ENCODE measurements around the gene WWOX.

Gene WWOX

DNA sequence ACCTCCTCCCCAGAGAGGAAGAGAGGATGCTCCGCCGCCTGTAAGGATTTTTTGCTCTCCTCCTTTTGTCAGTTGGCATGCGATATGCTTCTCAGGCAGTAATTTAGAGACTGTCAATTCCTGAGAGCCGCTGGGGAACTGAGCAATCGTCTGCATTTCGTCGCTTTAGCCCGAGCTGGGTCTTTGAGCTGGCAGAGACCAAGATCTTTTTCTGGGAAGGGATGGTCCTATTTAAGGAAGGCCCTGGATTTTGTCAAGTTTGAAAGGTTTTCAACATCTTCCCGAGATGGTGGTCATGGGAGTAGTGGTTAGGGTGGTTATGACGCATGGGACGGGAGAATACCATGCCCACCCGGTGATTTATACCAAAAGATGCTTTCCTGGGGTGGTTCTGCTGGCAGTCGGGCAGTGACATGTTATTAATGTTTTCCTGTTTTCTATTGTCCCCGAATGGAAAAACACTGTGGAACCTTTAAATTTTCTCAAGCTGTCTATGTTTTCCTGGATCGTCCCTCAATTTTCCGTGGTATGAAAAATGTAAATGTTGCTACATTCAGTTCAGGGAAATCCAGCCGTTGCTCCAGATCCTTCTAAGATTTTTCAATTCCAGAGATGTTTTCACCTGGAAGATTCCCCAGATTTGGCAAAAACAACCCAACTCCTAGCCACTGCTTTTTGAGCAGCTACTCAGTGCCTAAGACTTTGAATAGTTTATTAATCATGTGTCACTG lies 914.6 kb downstream of the WWOX start:
- Histone ChIP-seq H3K4me1 (ENCODE audit: control insufficient read depth, insufficient read depth, low read length, poor library complexity, severe bottlenecking) (no peaks in the 10 kb centered on the region), H3K27ac (ENCODE audit: insufficient read depth, low read length, poor library complexity, severe bottlenecking) (no peak overlapping the region), H3K4me3 (ENCODE audit: insufficient read depth, low read depth, low read length, poor library complexity, severe bottlenecking) (no peak overlapping the region), H3K27me3 (replicated peaks; ENCODE audit: control insufficient read depth, insufficient read depth, low read length, poor library complexity, severe bottlenecking) (no peaks in the 10 kb centered on the region), H3K9me3 (ENCODE audit: control insufficient read depth, low read length) (no peaks in the 10 kb centered on the region), H3K36me3 (ENCODE audit: control insufficient read depth, insufficient read depth, low read length) (no peaks in the 10 kb centered on the region)
- no peak for DNase-seq

DNA sequence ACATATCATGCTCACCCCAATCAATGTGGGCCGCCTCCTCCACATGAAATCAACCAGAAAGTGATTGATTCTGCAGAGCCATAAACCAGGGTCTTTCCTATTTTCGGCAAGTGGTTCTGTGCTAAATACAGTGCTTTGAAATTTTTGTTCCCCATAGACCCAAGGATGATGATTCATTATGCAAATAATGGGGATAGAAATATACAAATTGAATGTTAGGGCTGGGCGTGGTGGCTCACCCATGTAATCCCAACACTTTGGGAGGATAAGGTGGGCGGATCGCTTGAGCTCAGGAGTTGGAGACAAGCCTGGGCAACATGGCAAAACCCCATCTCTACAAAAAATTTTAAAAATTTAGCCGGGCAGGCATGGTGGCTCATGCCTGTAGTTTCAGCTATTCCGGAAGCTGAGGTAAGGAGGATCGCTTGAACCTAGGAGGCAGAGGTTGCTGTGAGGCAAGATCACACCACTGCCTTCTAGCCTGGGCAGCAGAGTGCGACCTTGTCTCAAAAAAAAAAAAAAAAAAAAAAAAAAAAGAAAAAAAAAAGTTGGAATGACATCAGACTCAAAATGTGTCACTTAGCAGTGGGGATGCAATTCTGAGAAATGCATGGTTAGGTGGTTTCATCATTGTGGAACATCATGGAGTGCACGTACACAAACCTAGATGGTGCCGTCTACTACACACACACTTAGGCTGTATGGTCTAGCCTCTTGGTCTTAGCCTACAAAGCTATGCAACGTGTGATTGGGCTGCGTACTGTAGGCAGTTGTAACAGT lies 919.4 kb downstream of the WWOX start:
- Histone ChIP-seq H3K27me3 (replicated peaks; ENCODE audit: control insufficient read depth, insufficient read depth, low read length, poor library complexity, severe bottlenecking) (no peaks in the 10 kb centered on the region), H3K27ac (ENCODE audit: insufficient read depth, low read length, poor library complexity, severe bottlenecking) (no peak overlapping the region), H3K4me3 (ENCODE audit: insufficient read depth, low read depth, low read length, poor library complexity, severe bottlenecking) (no peak overlapping the region), H3K4me1 (ENCODE audit: control insufficient read depth, insufficient read depth, low read length, poor library complexity, severe bottlenecking) (no peaks in the 10 kb centered on the region), H3K9me3 (ENCODE audit: control insufficient read depth, low read length) (no peaks in the 10 kb centered on the region), H3K36me3 (ENCODE audit: control insufficient read depth, insufficient read depth, low read length) (no peaks in the 10 kb centered on the region)
- DNase-seq: no peak

DNA sequence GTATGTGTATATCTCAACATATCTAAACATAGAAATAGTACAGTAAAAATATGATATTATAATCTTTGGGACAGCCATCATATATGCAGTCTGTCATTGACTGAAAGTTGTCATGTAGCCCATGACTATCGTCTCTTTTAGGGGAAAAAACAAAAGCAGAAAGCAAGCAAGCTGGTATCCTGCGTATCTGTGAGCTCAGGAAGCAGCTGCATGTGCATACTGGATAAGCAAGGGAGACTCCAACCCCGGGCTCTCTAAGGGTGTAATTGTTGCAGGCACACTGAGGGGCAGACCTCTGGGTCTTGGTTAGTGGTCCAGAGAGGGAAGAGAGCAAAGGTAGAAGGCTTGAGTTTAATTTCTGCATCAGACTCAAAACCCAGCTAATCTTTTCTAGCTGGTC lies 920.0 kb downstream of the WWOX start:
- Histone ChIP-seq H3K4me3 (ENCODE audit: insufficient read depth, low read depth, low read length, poor library complexity, severe bottlenecking) (no peak overlapping the region), H3K27me3 (replicated peaks; ENCODE audit: control insufficient read depth, insufficient read depth, low read length, poor library complexity, severe bottlenecking) (no peaks in the 10 kb centered on the region), H3K4me1 (ENCODE audit: control insufficient read depth, insufficient read depth, low read length, poor library complexity, severe bottlenecking) (no peaks in the 10 kb centered on the region), H3K36me3 (ENCODE audit: control insufficient read depth, insufficient read depth, low read length) (no peaks in the 10 kb centered on the region), H3K27ac (ENCODE audit: insufficient read depth, low read length, poor library complexity, severe bottlenecking) (no peak overlapping the region), H3K9me3 (ENCODE audit: control insufficient read depth, low read length) (no peaks in the 10 kb centered on the region)
- DNase-seq: no peak

DNA sequence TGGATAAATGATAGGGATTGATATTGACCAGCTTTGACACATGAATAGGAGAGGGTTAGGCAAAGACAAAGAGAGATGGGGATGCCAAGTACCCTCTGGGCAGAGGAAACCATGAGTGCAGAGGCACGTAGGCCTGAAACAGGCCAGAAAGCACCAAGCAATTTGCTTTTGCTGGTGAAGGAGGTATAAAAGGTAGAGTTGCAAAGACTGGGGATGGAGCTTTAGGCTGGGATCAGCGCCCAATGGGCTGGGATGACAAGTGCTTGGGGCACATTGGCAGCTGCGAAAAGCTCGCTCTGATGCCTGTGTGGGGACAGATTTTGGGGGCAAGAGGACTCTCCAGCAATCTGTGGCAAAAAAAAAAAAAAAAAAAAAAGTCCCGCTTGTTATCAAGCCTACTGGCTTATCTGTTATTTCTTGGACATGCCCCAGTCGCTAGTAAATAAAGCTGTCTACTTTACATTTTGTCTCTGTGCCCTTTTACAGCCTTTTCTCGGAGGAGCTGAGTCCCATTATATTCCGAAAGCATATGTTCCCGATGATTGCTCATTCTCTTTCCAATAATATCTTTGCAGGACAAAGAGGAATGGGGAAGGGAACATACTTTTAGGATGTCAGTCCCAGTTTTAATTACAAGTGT lies 922.7 kb downstream of the WWOX start:
- Histone ChIP-seq H3K4me1 (ENCODE audit: control insufficient read depth, insufficient read depth, low read length, poor library complexity, severe bottlenecking) (no peaks in the 10 kb centered on the region), H3K4me3 (ENCODE audit: insufficient read depth, low read depth, low read length, poor library complexity, severe bottlenecking) (no peak overlapping the region), H3K27me3 (replicated peaks; ENCODE audit: control insufficient read depth, insufficient read depth, low read length, poor library complexity, severe bottlenecking) (no peaks in the 10 kb centered on the region), H3K27ac (ENCODE audit: insufficient read depth, low read length, poor library complexity, severe bottlenecking) (no peak overlapping the region), H3K9me3 (ENCODE audit: control insufficient read depth, low read length) (no peaks in the 10 kb centered on the region), H3K36me3 (ENCODE audit: control insufficient read depth, insufficient read depth, low read length) (no peaks in the 10 kb centered on the region)
- no peak for DNase-seq

DNA sequence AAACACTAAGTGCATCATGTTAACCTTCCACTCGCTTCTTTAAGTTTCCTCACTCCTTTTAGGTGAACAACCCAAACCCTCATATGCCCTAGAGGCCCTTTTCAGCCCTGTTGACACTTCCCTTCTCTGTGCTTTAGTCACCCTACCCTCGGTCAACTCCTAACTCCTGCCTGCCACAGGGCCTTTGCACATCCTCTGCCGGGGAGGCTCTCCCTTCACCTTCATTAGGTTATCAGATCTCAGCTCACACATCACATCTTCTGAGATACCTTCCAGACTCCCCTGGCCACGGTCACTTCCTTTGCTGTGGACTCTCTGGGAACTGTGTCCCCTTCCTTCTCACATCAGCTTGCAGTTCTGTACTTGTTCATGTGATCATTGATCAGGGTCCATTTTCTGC lies 926.7 kb downstream of the WWOX start:
- Histone ChIP-seq H3K36me3 (ENCODE audit: control insufficient read depth, insufficient read depth, low read length) (no peaks in the 10 kb centered on the region), H3K4me3 (ENCODE audit: insufficient read depth, low read depth, low read length, poor library complexity, severe bottlenecking) (no peak overlapping the region), H3K27ac (ENCODE audit: insufficient read depth, low read length, poor library complexity, severe bottlenecking) (no peak overlapping the region), H3K27me3 (replicated peaks; ENCODE audit: control insufficient read depth, insufficient read depth, low read length, poor library complexity, severe bottlenecking) (no peaks in the 10 kb centered on the region), H3K4me1 (ENCODE audit: control insufficient read depth, insufficient read depth, low read length, poor library complexity, severe bottlenecking) (no peaks in the 10 kb centered on the region), H3K9me3 (ENCODE audit: control insufficient read depth, low read length) (no peaks in the 10 kb centered on the region)
- DNase-seq: no peak

DNA sequence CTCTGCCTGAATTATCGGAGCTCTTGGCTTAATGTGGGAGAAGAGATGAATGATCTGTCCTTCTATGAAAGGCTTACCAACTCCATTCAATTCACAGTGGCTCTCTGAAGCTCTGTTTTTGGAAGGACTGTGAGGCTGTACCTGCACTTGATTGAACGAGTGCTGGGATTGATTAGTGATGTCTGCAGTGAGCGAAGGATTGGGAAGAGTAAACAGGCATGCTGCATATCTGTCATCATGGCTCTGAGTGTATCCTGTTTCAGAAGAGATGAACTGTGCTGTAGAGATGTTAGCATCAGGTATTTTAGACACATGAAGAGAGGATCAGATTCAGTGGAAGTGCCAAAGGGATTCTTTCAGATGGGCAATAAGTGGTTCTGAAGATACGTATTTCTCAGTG lies 937.1 kb downstream of the WWOX start:
- H3K36me3 ChIP-seq (ENCODE audit: control insufficient read depth, insufficient read depth, low read length): no peaks in the 10 kb centered on the region
- no peak overlapping the region for H3K27ac ChIP-seq (ENCODE audit: insufficient read depth, low read length, poor library complexity, severe bottlenecking)
- H3K4me1 ChIP-seq (ENCODE audit: control insufficient read depth, insufficient read depth, low read length, poor library complexity, severe bottlenecking): no peaks in the 10 kb centered on the region
- H3K27me3 ChIP-seq (replicated peaks; ENCODE audit: control insufficient read depth, insufficient read depth, low read length, poor library complexity, severe bottlenecking): no peaks in the 10 kb centered on the region
- no peaks in the 10 kb centered on the region for H3K9me3 ChIP-seq (ENCODE audit: control insufficient read depth, low read length)
- DNase-seq: no peak
- H3K4me3 ChIP-seq (ENCODE audit: insufficient read depth, low read depth, low read length, poor library complexity, severe bottlenecking): no peak overlapping the region

DNA sequence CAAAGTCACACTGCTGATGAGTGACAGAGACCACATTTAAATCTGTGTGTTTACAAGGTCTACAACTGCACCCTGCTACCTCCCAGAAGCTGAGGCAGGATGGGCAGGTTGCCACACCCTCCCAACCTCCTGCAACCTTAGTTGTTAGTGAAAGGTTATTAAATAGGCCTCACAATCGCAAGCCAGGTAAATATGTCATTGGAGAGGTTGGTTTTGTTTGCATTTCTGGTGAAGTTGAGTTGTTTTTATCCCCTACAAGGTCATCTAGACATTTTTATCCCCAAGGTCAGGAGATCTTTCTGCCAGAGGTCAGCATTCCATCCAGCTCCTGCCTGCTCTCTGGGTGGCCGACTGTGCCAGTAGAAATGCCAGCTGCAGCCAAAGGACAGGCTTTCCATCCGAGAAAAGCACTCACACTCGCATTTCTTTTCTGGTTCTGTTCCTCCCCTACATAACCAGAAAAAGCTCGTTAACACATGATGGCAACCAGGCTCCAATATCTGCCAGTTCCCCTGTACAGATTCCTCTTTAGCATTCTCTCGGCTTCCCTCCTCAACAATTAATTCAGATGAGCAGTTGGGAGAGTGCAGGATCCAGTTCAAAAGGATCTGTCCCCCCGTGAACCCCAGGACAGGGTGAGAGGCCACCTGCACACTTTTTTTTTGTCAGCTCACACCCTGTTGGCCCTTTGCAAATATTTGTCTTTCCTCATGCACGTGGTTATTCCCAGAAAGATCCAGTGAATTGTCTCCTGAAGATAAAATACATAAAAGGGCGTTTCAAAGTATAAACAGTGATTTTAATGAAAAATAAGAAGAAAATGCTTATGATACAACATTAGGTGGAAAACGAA lies 938.3 kb downstream of the WWOX start:
- no peak for DNase-seq
- no peaks in the 10 kb centered on the region for H3K36me3 ChIP-seq (ENCODE audit: control insufficient read depth, insufficient read depth, low read length)
- H3K9me3 ChIP-seq (ENCODE audit: control insufficient read depth, low read length): no peaks in the 10 kb centered on the region
- H3K4me1 ChIP-seq (ENCODE audit: control insufficient read depth, insufficient read depth, low read length, poor library complexity, severe bottlenecking): no peaks in the 10 kb centered on the region
- H3K4me3 ChIP-seq (ENCODE audit: insufficient read depth, low read depth, low read length, poor library complexity, severe bottlenecking): no peak overlapping the region
- no peaks in the 10 kb centered on the region for H3K27me3 ChIP-seq (replicated peaks; ENCODE audit: control insufficient read depth, insufficient read depth, low read length, poor library complexity, severe bottlenecking)
- no peak overlapping the region for H3K27ac ChIP-seq (ENCODE audit: insufficient read depth, low read length, poor library complexity, severe bottlenecking)

DNA sequence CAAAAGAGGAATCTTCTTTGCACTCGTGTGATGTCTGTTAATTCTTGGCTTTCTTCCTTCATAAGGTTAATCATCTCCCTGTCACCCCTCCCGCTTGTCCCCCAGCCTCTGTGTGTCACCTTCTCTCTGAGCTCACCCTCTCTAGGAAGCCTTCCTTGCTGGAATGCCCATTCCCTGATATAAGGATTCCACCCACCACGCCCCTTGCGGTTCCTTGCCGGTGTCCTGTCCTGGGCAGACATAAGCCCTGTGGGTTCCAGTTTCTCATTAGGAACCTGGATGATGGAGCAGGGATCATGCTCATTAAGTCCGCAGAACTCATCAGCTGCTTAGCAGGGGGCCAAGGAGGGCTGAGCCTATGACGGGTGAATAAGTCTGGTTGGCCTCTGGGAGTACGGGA lies 941.8 kb downstream of the WWOX start:
- no peak overlapping the region for H3K4me3 ChIP-seq (ENCODE audit: insufficient read depth, low read depth, low read length, poor library complexity, severe bottlenecking)
- no peak for DNase-seq
- no peaks in the 10 kb centered on the region for H3K4me1 ChIP-seq (ENCODE audit: control insufficient read depth, insufficient read depth, low read length, poor library complexity, severe bottlenecking)
- H3K36me3 ChIP-seq (ENCODE audit: control insufficient read depth, insufficient read depth, low read length): no peaks in the 10 kb centered on the region
- H3K27ac ChIP-seq (ENCODE audit: insufficient read depth, low read length, poor library complexity, severe bottlenecking): no peak overlapping the region
- H3K27me3 ChIP-seq (replicated peaks; ENCODE audit: control insufficient read depth, insufficient read depth, low read length, poor library complexity, severe bottlenecking): no peaks in the 10 kb centered on the region
- no peaks in the 10 kb centered on the region for H3K9me3 ChIP-seq (ENCODE audit: control insufficient read depth, low read length)

DNA sequence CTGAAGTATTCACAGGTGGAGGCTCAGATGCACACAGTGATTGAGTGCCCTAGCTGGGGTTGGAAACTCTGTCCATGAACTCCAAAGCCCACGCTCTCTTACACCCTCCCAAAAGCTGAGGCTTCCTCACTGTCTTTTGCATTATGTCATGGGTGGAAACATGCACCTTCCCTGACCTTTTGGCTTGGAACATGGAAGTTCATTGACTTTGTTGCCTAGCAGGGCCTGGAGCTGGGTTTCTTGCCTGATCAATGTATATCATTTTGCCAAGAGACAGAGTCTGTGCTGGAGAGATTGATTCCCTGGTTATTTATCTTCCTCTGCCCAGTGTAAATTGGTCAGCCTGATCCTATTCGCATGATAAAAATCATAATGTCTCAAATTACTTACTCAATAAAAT lies 942.7 kb downstream of the WWOX start:
- H3K27ac ChIP-seq (ENCODE audit: insufficient read depth, low read length, poor library complexity, severe bottlenecking): no peak overlapping the region
- no peaks in the 10 kb centered on the region for H3K9me3 ChIP-seq (ENCODE audit: control insufficient read depth, low read length)
- DNase-seq: no peak
- H3K4me3 ChIP-seq (ENCODE audit: insufficient read depth, low read depth, low read length, poor library complexity, severe bottlenecking): no peak overlapping the region
- H3K4me1 ChIP-seq (ENCODE audit: control insufficient read depth, insufficient read depth, low read length, poor library complexity, severe bottlenecking): no peaks in the 10 kb centered on the region
- H3K27me3 ChIP-seq (replicated peaks; ENCODE audit: control insufficient read depth, insufficient read depth, low read length, poor library complexity, severe bottlenecking): no peaks in the 10 kb centered on the region
- H3K36me3 ChIP-seq (ENCODE audit: control insufficient read depth, insufficient read depth, low read length): no peaks in the 10 kb centered on the region
